ENCODE results near the gene FAM174B.

DNA sequence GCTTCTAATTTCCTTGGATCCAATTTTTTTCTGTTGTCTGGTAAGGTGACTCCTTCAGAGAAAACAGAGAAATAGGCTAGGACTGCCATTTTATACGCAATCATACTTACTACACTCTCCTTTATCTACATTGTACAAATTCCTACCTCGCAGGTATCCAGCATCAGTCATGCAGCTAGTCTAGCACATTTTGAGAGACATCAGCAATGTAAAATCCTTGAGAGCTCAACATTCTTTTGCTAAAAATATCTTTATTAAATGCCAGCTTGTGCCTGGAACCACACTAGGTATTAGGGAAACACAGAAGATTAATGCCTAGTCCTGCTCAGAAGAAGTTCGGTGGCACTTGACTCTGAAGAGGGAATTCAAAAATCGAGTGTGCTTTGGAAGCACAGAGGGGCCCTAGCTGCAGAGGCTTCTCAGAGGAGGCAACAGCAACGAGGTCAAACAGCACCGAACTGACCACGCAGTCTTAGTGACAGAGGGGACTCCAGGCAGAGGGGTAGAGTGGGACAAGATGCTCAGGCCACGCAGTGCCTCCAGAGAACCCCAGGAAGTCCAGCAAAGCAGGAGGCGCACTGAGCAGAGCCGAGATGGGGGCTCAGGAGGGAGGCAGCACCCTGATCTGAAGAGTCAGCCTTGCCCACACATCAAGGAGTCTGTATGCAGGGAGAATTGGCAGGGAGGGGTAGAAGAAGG is 3.5 kb downstream of the FAM174B start:
- TF ChIP-seq CTCF (IDR thresholded peaks at IDR 0.05) (no peak), POLR2A (IDR thresholded peaks at IDR 0.05) (no peak)

All from adrenal gland (tissue), 5 donors.